Stimulated activated CD4-positive, alpha-beta T cell treated with anti-CD3 and anti-CD28 coated beads, Interleukin-4, amount 100 ng/mL, for 24 hours (primary cell): ENCODE results near the gene ANXA5.

Source experiments
- DNase-seq: peaks from one replicate; pipeline ENCODE4 v3.0.0-alpha.2; 2020

Gene ANXA5

DNA sequence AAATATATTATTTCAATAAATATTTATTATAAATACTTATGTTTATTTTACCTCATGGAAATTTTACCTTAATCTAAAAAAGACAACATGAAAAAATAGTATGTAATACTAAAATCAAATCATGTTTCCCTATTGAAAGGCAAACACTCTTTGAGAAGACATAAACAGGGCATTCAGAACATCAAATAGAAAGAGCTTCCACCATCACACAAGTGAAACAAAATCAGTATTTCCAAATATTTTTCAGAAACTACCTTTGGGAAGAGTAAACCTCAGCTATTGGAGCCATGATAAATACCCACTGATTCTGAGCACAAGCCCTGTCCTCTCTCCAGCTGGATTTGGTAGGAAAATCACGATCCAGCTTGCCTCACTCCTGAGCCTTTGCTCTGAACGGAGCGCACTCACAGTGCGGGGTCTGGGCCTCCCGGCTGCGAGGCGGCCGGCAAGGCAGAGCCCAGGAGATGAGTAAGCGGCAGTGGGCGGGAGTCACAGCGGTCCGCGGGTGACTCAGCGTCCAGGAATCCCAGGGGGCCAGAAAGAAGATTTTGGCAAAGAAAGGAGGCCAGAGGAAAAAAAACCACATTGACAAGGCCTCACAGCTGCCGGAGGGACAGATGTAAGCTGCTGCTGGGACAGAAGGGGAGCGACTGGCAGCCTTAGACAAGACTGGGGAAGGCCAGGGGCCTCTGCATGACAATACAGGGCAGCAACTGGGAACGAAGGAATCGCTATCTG, 14.7 kb upstream of the ANXA5 start:
- peak; percentile 40 for DNase-seq

DNA sequence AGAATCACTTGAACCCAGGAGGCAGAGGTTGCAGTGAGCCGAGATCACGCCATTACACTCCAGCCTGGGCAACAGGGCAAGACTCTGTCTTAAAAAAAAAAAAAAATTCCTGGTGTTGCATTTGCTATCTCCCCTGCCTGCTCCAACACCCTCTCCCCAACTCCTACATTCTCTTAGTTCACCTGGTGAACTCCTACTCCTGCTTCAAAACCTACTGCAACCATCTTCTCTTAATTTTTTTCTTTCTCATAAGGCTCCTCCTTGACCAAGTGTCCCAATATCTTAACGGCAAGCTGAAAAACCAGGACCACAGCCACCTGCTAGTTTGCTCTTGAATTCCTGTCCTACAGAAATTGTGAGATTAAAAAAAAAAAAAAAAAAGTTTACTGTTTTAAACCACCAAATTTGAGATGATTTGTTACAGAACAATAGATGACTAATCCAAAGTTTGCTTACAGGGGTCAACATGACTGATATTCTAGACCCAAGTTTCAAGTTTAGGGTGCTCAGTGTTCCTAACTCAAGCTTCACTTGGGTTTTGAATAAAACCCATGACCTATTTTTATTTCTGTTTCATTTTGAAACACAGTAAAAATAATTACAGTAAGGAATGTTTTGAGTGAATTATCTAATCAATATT, 13.1 kb upstream of the ANXA5 start:
- no peak for DNase-seq

DNA sequence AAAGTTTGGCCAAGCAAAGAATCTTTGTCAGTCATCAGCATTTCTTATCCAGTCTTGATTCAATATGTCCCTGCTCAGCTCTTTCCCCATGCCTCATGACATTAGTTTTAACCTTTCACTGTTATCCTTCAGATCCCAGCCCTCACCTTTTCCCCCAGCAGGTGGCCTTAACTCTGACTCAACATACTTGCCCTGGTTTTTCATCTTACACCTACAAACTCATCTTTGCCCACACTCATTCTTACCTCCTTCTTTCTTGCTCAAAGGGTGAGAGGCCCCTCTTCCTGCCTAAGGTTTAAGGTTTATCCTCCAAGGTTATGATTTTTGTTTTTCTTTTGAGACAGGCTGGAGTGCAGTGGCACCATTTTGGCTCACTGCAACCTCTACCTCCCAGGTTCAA, 10.6 kb upstream of the ANXA5 start:
- no peak for DNase-seq

DNA sequence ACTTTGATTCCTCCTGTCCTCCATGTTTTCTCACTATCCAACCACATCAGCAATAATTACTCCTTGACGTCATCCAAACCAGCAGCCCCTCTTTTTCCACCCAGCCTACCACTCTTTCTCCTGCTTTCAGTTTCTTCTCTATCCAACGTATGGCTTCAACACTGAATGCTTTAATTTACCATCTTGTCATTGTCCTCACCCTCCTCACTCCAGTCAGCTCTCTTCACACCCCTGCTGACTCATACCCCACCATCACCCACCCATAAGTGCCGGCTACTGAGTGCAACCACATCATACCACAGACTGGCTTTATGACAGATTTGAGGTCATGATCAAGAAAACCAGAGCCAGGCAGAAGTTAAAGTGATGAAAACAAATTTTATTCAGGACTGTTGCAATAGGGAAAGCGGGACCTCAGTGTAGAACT, 9.8 kb upstream of the ANXA5 start:
- DNase-seq = peak; percentile 66

DNA sequence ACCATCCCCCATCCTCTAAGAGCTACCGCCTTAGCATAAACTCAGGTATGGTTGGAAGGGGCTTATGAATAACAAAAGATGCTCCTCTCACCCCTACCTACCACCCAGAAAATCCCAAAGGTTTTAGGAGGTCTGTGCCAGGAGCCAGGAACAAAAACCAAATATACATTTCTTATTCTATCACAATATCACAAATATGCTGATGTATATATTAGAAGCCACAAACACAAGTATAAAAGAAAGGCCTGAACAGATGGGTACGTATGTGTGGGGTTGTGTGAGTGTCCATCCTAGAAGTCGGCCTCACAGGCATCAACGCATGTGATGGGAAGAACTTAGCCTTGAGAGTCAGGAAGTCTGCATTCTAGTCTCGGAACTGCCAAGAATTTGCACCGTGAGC, 8.7 kb upstream of the ANXA5 start:
- no peak for DNase-seq

DNA sequence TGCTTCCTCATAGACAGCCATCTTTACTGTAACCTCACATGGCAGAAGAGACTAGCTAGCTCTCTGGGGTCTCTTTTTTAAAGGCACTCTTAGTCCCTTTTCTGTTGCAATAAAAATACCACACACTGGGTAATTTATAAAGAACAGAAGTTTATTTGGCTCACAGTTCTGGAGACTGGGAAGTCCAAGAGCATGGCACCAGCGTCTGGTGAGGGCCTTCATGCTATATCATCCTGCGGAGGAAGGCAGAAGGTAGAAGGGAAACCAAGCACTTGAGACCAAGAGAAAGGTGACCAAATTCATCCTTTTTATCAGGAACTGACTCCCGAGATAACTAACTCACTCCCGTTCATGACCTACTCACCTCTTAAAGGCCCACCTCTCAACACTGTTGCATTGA, 5.4 kb upstream of the ANXA5 start:
- DNase-seq = no peak

DNA sequence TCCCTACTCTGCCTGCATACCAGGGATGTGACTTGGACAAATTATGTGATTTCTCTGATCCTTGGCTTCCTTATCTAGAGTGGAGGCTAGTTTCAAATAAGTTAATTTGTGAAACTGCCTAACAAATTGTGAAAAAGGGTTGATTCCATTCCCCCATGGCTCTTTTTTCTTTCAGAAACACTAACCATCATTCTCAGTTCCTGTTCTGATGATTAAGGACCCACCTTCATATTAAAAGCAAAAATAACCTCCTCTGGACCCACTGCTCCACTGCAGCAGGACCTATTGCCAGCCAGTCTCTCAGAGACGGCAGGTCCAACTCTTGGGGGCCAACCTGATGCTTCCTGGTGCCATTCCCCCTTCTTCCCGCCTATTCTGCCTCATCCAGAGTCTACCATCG, 4.5 kb upstream of the ANXA5 start:
- no peak for DNase-seq

DNA sequence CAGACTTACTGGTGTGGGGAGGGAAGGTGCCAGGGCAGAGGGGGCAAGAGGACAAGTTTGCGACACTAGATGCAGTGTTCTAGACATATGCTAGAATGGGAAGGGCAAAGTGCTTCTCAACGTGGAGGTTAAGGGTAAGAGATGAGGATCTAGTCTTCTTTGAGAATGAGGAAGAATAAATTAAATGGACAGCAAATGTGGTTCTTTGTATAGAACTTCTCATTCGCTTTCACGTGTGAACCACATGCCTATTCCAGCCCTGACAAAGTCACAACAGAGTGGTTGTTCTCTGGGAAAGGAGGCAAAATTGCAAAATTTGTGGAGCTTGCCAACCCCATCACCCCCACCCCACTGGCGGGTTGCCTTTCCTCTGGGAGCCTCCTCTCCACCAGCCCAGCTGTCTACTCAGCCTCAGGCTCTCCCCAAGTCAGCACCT, 1.5 kb upstream of the ANXA5 start:
- DNase-seq = no peak

DNA sequence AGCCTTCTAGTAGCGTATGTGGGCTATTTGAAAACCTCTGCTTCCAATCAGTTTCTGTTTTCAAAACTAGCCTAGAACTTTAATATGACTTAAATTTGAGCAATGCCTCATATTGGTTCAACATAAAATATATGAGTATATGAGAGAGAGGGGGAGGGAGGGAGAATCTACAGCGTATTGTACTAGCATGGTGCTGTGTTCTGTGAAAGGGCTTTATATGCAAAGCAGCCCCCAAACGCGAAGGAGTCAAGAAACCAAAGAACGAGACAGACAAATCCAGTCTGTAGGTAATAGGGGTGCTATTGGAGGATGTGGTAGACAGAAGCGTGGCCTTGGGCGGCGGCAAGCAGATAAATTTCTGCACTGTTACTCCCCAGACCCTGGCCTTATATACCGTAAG, 784 bp upstream of the ANXA5 start:
- no peak for DNase-seq

DNA sequence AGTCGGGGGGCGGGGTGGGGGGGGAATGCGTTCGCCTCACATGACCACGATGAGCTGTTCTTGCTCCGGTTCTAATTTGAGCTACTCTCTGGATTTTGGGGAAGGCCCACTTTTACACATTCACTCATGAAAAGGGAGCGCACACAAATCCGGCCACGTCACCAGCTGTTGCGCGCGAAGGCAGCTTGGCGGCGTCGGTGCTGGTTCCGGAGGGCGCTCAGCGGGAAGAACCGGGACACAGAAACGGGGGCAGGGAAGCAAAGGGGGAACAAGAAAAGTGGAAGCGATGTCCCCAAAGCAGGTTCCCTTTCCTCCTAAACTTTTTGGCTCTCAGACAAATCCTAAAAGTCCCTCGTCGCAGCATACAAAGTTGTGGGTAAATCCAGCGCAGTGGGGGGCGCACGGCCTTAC, 605 bp downstream of the ANXA5 start:
- peak; percentile 62 for DNase-seq

DNA sequence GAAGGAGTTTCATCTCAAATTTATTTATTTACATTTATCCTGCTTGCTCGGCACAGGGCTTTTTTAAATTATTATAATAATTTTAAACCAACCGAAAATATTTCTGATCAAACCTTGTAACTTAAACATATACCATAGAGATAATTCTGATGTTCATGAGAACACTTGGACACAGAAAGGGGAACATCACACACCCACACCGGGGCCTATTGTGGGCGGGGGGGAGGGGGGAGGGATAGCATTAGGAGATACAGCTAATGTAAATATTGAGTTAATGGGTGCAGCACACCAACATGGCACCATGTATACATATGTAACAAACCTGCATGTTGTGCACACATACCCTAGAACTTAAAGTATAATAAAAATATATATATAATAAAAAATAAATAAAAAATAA, 2.9 kb downstream of the ANXA5 start:
- DNase-seq = no peak

DNA sequence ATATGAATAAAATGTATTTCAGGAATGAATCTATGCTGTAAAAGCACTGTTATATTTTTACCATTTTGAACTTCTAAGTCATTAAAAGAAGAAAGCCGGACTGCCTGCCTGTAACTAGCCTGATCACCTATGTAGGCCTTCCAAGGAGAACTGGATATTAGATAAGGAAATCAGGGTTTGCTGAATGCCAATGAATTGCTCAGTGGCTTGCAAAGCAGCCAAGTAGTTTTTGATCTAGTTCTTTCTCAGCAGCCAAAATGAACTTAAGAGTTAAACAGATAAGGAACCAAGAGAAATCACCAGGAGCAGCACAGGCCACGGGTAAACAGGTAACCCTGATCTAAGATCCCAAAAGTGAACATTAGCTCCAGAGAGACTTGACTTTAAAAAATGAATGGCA, 3.3 kb downstream of the ANXA5 start:
- DNase-seq = no peak

DNA sequence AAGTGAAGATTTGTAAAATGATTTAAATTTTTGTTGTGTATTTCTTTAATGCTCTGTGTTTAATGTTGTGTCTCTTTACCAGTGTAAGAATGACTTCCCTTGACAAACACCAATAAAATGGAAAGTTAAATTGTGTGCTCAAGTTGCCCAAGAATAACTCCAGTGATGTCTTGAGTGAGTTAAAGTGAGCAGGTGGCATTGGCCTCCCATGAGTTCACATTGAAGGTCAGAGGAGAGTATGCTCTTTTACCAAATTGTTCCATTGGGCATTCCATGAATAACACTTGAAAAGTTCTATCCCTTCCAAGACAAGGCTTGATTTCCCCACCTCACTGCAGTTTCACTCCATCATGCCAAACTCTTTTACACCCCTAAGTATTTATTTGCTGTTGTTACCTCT, 4.5 kb downstream of the ANXA5 start:
- no peak for DNase-seq

DNA sequence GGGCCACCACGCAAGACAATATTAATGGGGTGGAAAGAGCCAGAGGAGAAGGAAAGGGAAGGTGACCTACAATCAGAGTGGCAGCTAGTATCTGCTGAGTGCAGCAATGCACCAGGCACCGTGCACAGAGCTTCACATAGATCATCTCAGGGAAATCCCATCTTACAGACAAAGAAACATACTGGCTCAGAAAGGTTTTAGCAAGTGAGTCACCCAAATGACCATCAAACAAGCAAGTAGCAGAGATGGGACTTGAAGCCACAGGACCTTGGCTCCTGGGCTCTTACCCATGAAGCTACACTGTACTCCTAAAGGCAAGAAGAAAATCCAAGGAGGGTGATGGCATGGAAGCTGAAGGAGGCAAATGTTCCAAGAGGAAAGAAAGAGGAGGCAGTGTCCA, 6.8 kb downstream of the ANXA5 start:
- no peak for DNase-seq

DNA sequence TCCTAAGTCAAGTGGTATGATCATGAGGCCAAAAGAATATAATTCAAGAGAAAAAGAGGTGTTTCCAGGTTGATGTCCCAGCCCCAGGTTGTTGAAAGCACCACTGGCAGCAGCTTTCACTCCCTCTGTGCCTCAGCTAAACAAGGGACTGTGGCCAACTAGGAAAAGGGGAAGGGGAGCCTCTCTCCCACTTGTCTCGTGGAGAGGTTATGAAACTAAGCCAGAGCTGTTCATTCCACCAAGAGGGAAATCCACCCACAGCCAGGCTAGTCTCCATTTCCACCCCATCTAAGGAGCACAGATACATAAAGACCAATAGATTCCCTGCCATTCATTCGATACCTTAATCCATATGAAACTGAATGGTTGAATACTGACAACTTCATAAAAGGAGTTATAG, 8.1 kb downstream of the ANXA5 start:
- no peak for DNase-seq

DNA sequence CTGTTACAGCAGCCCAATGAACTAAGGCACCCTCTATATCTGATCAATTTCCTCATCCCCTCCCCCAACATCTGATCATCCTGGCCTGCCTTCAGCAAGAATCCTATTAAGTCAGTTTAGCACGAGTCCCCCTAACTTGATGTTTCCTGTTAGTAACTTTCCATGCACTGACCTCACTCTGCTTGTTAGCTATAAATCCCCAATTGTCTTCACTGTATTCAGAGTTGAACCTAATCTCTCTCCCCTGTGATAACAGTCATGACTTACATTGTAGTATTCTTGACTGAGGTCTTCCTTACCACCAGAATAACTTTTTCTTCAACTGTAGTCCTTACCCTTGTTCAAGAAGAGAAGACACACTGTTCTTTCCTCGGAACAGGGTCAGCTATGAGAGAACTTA, 8.5 kb downstream of the ANXA5 start:
- DNase-seq = no peak

DNA sequence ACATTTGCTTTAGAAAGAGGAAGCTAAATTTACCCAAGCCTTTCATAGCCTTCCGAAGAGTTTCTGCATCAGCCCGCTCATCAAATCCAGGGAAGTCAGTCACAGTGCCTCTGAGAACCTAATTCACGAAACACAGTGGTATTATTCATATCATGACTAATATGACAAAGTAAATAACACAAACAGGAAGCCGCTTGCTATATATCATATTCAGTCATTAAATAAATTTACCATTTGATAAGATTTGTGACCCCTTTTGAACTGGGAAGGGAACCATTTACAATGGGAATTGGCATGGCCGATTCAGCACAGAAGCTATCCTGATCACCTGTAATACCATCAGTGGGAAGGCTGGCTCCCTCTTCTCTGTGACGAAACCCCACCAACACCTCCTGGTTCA, 10.5 kb downstream of the ANXA5 start:
- no peak for DNase-seq

DNA sequence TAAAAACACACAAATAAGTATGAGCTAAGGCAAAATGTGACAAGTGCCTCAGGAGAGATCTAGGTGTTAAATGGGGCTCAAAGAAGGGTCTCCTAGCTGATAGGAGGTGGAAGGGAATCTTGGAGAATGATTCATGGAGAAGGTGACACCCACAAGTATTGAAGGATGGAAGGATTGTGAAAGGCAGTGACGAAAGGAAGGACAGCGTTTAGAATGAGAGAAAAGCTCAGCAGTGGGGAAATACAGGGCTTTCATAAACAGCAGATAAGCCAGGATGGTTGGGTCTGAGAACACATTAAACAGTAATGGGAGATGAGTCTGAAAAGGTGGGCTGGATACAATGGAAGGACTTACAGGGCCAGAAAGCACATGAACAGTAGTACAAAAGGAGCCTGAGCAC, 11.5 kb downstream of the ANXA5 start:
- no peak for DNase-seq

DNA sequence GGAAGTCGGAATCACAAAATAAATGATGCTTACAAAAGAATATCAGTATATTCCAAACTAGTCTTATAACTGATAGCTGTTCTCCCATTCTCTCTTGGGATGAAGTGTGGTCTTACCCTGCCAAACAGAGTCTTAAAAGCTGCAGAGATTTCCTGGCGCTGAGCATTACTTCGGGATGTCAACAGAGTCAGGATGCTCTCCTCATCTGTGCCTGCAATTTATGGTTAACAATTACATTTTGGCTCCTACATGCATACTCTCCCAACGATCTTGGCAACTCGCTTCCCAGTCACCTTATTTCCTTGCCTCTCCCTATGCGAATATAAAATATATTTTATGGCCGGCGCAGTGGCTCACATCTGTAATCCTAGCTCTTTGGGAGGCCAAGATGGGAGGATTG, 12.2 kb downstream of the ANXA5 start:
- DNase-seq = no peak

DNA sequence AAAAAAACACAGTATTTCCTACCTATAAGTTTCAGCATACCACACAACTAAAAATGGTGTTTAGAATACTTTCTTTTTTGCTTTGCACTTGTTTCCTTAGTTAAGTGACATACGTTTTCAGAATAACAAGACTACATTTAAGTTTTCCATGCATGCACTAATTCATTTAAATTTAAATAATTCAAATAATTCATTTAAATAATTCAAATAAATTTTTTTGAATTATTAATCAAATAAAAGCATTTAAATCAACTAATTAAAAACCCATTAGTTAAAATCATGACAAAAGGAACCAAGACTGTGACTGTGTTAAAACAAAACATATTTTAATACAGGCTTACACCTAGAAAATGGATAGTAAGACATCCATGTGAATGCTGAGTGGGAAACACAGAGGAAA, 12.8 kb downstream of the ANXA5 start:
- no peak for DNase-seq

DNA sequence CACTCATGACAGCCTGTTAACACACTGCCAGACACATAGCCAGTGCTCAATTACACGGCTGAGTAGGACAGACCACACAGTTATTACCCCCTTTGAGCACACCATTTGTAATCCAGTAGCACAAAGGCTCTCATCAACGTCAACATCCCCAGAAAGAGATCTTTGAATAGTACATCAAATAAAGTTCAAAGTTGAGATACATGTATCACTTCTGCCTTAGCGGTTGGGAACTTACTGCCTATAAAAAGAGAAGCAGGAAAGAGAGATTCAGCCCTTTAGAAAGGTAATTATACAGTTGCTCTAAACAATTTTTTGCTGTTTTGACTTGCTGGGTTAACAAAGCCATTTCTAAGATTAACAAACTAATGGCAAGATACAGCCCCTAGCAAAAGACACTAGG, 16.2 kb downstream of the ANXA5 start:
- no peak for DNase-seq

DNA sequence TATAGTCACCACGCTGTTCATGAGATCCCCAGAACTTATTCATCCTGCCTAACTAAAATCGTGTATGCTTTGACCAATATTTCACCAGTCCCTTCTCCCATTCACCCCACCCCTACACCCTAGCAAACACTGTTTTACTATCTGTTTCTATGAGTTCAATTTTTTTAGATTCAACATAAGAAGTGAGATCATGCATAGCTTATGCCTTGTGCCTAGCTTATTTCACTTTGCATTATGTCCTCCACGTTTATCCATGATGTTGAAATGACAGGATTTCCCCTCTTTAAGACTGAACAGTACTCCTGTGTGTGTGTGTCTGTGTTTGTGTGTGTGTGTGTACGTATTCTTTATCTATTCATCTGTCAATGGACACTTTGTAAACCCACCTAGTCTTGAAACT, 16.8 kb downstream of the ANXA5 start:
- no peak for DNase-seq

DNA sequence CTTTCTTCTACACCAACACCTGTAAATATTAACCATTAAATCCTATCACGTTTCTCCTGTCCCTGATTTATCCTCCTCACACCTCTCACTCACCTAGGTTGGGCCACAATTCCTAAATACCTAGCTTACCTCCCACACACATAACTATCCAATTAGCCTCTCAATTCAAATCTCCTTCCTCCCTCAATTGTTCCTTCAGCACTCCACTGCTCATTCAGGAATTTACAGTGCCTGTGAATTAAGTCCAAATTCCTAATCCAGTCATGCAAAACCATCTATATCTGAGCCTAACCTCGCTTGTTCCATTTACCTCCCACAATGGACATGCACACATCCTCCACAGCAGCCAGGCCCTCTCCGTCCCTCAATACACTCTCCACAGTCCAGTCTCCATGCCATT, 17.5 kb downstream of the ANXA5 start:
- no peak for DNase-seq

DNA sequence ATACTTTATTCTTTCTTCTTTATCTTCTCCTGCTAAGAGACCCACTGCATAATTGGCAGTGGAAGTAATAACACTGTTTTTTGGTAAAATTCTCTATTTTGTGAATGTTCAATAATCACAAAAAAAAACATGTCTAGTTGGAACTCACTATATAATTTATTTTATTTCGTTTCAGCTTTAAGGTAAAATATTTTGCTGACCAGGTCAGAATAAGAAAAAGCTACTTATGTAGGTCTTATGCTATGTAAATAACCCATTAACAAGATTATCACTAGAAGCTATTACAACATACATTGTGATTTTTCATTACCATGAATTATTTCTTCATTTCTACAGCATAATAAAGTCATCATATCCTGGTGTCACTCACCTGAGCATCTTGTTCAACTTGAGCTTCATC, 19.3 kb downstream of the ANXA5 start:
- no peak for DNase-seq
